Body of pancreas (tissue), 4 donors: ENCODE results near the gene RAPGEF5.

ENCODE experiments used
- POLR2A ChIP-seq, 3 donors: fragments of 450-650 bp; IDR thresholded peaks; one replicate each; pipeline ENCODE4 v1.6.1; 2016; ENCODE audit warnings: antibody characterized with exemption in 3 of 3, mild to moderate bottlenecking in 2 of 3
- TF ChIP-seq, protein P1 (sequence below), 7 experiments: fragments of 450-650 bp in 4 of 7; fragments of 200-600 bp in 3 of 7; sonication (generic) in 3 of 7; IDR thresholded peaks; one replicate each; pipeline ENCODE4 v1.5.1; 2016 to 2019; ENCODE audit warnings: antibody characterized with exemption in 7 of 7

DNA sequence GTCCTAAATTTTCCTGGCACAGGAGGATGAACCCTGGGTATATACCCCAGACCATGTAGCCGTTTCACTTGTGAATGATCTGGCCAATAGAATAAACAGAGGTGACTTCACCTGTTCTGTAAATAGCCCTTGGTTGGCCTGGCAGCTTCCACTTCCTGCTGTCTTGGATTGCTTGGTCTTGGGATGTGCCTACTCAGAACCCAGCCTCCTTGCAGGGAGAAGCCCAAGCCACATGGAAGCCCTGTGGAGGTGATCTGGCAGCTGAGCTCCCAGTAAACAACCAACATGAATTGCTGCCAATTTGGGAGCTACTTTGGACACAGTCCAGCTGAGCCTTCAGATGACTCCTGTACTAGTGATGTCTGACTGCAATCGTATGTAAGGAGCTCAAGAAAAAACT, 4.8 kb upstream of the RAPGEF5 start:
- TF ChIP-seq, protein P1, sequence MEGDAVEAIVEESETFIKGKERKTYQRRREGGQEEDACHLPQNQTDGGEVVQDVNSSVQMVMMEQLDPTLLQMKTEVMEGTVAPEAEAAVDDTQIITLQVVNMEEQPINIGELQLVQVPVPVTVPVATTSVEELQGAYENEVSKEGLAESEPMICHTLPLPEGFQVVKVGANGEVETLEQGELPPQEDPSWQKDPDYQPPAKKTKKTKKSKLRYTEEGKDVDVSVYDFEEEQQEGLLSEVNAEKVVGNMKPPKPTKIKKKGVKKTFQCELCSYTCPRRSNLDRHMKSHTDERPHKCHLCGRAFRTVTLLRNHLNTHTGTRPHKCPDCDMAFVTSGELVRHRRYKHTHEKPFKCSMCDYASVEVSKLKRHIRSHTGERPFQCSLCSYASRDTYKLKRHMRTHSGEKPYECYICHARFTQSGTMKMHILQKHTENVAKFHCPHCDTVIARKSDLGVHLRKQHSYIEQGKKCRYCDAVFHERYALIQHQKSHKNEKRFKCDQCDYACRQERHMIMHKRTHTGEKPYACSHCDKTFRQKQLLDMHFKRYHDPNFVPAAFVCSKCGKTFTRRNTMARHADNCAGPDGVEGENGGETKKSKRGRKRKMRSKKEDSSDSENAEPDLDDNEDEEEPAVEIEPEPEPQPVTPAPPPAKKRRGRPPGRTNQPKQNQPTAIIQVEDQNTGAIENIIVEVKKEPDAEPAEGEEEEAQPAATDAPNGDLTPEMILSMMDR (IDR thresholded peaks at IDR 0.05): no peak
- TF ChIP-seq POLR2A (IDR thresholded peaks at IDR 0.05): no peak
